Measurements from ENCODE around the gene C1orf115.

GRCh38 chr1:220703305-220703704, 13.1 kb downstream of the C1orf115 start:
- TF ChIP-seq CTCF (IDR thresholded peaks at IDR 0.05) (no peak), POLR2A (IDR thresholded peaks at IDR 0.05; ENCODE audit: low read depth) (no peak)

Data from esophagus muscularis mucosa (tissue), 3 donors.